GM12874 (cell line): ENCODE results near the gene ABCA7.

Experiments used
- CTCF ChIP-seq: IDR thresholded peaks from 2 replicates; pipeline ENCODE4 v1.5.1; 2011; ENCODE audit warnings: low read depth, mild to moderate bottlenecking, control low read depth, low read length, moderate library complexity; ENCODE audit not compliant: insufficient read depth

ABCA7 gene

GRCh38 chr19:1093330-1093729 lies 53.4 kb downstream of the ABCA7 start:
- TF ChIP-seq CTCF, result no peak

DNA sequence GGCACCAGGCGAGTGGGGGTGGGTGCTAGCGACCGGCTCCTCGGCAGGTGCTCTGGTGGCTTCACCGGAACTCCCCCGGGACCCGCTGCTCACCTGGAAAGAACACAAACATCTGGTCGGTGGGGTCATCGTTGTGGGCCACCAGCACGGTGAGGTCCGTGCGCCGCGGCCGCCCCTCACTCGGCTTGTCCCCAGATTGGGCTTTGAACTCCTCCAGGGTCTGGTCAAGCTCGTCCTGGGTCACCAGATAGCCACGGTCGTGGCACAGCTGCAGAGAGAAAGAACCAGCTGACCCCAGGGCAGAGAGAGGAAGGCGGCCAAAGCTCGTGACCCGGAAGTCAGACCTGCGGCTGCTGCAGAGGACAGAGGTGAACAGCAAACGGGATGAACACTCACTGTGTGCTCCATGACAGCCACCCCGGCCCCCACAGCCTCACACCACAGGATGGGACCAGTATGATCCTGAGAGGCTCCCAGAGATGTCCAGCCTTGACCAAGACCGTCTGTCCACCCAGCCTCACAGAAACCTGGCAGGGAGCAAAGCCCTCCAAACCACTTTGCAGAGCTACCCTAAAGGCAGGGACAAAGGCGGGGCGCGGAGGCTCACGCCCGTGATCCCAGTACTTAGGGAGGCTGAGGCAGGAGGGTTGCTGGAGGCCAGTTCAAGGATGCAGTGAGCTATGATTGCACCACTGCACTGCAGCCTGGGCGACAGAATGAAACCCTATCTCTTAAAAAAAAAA lies 54.1 kb downstream of the ABCA7 start:
- no peak for TF ChIP-seq CTCF

DNA sequence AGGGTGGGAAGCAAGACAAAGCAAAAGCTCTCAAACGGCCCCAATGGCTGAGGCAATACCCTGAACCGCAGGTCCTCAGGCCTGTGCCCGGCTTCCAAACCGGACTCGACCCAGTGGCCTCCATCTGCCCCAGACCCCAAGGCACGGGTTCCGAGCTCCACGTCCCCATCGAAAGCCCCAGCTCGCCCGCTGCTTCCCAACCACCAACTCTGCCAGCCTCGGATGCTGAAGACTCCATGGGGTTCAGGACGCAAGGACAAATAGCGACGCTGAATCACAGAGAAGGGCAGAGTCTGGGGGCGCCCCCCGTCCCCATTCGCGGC lies 54.7 kb downstream of the ABCA7 start:
- no peak for TF ChIP-seq CTCF

- TF ChIP-seq CTCF, result no peak
Observed at GRCh38 chr19:1094978-1095701, 55.2 kb downstream of the ABCA7 start, which contains the start of gene POLR2E. TSS of gene POLR2E (minus strand) at chr19:1095375. CDS start at chr19:1095315, 60 bp downstream.

DNA sequence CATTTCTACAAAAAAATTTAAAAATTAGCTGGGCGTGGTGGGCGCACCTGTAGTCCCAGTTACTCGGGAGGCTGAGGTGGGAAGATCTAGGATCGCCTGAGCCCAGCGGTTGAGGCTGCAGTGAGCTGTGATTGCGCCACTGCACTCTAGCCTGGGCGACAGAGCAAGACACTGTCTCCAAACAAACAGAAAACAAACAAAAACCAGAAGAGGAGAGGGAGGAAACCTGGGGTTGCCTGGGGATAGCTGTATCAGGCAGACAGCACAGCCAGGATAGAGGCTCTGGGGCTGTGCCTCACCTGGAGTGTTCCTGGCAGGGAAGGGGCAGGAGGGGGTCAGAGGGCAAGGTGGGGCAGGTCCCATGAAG lies 57.9 kb downstream of the ABCA7 start:
- no peak for TF ChIP-seq CTCF

- TF ChIP-seq CTCF, result no peak
Observed at GRCh38 chr19:1098177-1099051, 58.5 kb downstream of the ABCA7 start.

DNA sequence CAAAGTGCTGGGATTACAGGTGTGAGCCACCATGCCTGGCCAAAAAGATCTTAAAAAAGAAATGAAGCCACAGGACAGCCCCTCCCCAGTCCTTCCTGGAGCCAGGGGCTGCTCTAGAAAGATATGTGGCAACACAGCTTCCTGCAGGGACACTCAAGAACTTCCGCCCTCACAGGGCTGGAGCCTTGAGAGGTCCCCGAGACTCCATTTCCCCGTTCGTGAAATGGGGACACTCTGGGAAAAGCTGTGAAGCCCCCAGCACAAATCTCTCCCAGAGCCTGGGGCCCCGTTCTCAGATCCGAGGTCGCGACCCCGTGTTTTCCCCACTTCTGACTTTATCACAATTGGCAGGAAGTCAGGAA lies 61.4 kb downstream of the ABCA7 start:
- no peak for TF ChIP-seq CTCF
